Loucy (cell line): Measurements from ENCODE around the gene QPRT.

Experiments
- EZH2phosphoT487 ChIP-seq: fragments of 200-600 bp; IDR thresholded peaks from 2 replicates; pipeline ENCODE4 v1.6.1; 2018; ENCODE audit warnings: antibody characterized with exemption, mild to moderate bottlenecking, moderate library complexity, borderline replicate concordance
- TF ChIP-seq, protein P1 (sequence below): fragments of 200-600 bp; sonication (generic); conservative IDR thresholded peaks from 2 replicates; pipeline ENCODE4 v1.5.1; 2014; ENCODE audit warnings: mild to moderate bottlenecking, antibody characterized with exemption, low read length

DNA sequence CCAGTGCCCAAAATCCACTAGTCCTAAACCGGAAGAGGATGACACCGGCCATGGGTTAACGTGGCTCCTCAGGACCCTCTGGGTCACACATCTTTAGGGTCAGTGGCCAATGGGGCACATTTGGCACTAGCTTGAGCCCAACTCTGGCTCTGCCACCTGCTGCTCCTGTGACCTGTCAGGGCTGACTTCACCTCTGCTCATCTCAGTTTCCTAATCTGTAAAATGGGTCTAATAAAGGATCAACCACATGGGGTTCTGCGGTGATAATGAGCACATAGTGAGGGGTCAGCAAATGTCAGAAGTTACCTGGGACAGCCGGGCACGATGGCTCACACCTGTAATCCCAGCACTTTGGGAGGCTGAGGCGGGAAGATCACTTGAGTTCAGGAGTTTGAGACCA is 18.4 kb downstream of the QPRT start:
- TF ChIP-seq, protein P1, sequence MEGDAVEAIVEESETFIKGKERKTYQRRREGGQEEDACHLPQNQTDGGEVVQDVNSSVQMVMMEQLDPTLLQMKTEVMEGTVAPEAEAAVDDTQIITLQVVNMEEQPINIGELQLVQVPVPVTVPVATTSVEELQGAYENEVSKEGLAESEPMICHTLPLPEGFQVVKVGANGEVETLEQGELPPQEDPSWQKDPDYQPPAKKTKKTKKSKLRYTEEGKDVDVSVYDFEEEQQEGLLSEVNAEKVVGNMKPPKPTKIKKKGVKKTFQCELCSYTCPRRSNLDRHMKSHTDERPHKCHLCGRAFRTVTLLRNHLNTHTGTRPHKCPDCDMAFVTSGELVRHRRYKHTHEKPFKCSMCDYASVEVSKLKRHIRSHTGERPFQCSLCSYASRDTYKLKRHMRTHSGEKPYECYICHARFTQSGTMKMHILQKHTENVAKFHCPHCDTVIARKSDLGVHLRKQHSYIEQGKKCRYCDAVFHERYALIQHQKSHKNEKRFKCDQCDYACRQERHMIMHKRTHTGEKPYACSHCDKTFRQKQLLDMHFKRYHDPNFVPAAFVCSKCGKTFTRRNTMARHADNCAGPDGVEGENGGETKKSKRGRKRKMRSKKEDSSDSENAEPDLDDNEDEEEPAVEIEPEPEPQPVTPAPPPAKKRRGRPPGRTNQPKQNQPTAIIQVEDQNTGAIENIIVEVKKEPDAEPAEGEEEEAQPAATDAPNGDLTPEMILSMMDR: no peak
- TF ChIP-seq EZH2phosphoT487: no peak
